Body of pancreas (tissue), 4 donors: ENCODE measurements around the gene MAFB.

Experiments used
- CTCF ChIP-seq, 7 experiments: fragments of 450-650 bp in 4 of 7; fragments of 200-600 bp in 3 of 7; sonication (generic) in 3 of 7; IDR thresholded peaks; one replicate each; pipeline ENCODE4 v1.5.1; 2016 to 2019; ENCODE audit warnings: antibody characterized with exemption in 7 of 7
- POLR2A ChIP-seq, 3 donors: fragments of 450-650 bp; IDR thresholded peaks; one replicate each; pipeline ENCODE4 v1.6.1; 2016; ENCODE audit warnings: antibody characterized with exemption in 3 of 3, mild to moderate bottlenecking in 2 of 3

GRCh38 chr20:40714109-40714508, 25.1 kb upstream of the MAFB start:
- TF ChIP-seq POLR2A (IDR thresholded peaks at IDR 0.05) (no peak), CTCF (IDR thresholded peaks at IDR 0.05) (no peak)
